HG03439 (cell line): ENCODE results near the gene RGS14.
"Not testable (repeated sequence)": the region's sequence is repeated elsewhere in the genome, so short reads cannot be mapped to it uniquely, and the experiment has no call there.

Source experiments
- ATAC-seq: cut with Tn5 transposase; IDR thresholded peaks from one replicate; pipeline ENCODE4 v1.9.1; 2021; ENCODE audit warnings: mild to moderate bottlenecking, moderate library complexity; ENCODE audit not compliant: unreplicated experiment

The RGS14 gene

DNA sequence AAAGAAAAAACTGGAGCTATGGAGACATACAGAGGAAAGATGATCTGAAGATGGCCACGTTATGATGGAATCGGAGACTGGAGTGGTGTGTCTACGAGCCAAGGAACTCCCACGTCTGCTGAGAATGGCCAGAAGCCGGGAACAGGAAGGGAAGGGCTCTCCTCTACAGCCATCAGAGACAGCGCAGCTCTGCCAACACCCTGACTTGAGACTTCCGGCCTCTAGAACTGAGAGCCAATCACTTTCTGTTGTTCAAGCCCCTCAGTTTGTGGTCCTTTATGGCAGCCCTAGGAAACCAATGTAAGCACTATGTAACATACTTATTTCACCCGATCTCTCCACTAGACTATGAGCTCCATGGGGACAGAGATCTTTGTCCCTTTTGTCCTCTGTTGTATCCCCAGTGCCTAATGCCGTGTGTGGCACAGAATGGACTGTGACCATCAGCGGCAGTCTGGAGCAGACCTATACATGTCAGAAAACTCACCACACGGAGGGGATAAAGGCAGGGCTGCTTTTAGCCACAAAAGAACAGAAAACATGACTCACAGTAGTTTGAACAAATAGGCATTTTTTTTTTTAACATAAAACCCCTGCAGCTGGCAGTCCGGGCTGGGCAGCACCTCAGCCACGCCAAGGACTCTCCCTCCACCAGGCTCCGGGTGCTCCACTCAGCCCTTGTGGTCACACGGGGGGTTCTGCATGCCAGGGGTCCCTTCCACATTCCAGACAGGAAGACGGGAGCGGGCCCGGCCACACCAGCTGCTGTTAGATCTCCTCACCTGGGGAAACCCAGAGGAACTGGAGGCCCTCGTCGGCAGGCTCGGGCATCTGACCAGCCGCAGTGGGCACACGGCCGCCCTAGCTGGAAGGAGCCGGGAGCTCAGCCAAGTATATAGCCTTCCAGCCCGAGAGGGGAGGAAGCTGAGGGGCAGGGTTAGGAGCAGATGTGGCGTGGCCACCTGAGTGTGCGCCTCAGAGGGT, 29.9 kb upstream of the RGS14 start:
- no peak for ATAC-seq

GRCh38 chr5:177328545-177329231, 29.0 kb upstream of the RGS14 start:
- no peak for ATAC-seq

DNA sequence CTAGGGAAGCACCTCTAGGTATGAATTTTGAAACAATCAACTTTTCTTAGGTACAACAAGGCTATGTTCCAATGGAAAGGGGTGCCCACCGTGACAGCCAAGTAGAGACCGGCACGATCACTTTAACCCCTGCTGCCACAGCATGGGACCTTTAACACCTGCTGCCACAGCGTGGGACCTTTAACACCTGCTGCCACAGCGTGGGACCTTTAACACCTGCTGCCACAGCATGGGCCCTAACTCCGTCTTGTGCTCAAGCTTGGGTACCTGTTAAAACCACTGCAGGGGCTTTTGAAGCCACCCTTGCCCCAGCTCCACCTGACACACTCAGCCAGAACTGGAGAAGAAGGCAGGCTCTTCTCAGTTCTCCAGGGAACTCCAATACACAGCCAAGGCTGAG, 27.8 kb upstream of the RGS14 start:
- ATAC-seq, result no peak

- ATAC-seq, result no peak
These were observed 26.5 kb upstream of the RGS14 start for GRCh38 chr5:177330991-177331842.

- ATAC-seq, result no peak
These were observed 25.5 kb upstream of the RGS14 start for GRCh38 chr5:177332031-177332895.

GRCh38 chr5:177332896-177333260, 24.8 kb upstream of the RGS14 start:
- ATAC-seq, result no peak

DNA sequence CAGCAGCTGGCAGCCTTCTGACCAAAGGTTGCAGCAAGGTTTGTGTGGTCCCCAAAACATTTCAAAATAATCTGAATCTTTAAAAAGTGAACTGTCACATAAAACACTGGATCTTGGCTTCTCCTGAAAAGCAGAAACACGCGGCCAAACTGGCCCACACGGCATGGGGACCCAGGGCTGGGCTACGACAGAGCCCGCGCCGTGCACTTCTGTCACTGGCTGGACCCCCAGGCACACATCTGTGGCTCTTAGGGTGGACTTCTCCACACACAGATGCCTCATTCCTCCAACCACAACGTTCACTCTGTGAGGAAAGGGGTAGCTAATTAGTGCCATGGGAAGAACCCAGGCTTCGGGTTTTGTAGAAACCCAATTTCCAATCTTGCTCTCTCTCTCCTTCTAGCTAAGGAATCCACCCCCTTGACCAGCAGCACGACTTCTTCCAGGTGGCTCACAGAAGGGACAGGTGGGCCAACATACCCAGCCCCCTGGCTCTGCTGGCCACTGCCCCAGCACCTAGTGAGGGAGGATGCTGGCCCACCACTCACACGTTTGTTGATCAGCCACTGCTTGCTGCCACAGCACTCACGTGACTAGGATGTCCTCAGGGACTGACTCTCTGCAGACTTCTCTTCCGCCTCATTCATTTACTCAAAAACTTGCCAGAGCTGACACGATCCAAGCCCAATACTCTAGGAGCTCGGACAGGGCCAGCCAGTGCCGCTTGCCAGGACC, 24.1 kb upstream of the RGS14 start:
- no peak for ATAC-seq

GRCh38 chr5:177334155-177334551, 23.6 kb upstream of the RGS14 start:
- ATAC-seq, result no peak

GRCh38 chr5:177334781-177335700, 22.7 kb upstream of the RGS14 start:
- ATAC-seq, result no peak

DNA sequence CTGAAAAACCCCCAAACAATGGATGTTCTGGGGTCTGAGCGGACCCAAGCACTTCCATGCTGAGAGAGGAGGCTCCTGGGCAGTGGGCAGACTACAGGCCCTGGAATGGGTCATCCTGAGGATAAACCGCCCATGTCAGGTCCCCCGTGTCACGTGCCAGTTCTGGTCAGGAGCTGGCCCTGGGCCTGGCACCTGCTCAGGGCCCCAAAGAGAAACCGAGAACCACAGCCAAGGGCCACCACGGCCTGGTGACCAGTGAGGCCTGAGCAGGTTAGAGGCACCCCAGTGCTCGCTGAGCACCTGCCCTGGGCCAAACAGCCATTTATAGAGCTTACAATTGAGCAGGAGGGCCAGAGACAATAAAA, 22.0 kb upstream of the RGS14 start:
- ATAC-seq, result no peak

DNA sequence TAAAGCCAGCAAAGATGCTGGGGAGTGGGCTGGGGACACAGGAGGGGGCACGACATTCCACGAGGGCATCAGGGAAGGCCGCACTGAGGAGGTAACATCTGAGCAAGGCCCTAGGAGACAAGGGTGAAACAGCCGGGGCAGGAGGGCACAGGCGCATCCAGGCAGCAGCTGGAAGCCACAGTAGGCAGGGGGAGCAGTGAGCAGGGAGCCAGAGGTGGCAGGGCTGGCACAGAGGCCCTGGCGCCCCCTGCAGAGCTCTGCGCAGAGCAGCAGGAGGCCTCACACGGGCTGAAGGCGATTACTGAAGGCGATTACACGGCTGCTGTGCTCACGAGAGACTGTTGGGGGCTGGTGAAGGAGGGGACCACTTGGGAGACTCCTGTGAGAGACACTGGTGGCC, 21.6 kb upstream of the RGS14 start:
- no peak for ATAC-seq

GRCh38 chr5:177336603-177337494, 20.9 kb upstream of the RGS14 start:
- ATAC-seq, result no peak

DNA sequence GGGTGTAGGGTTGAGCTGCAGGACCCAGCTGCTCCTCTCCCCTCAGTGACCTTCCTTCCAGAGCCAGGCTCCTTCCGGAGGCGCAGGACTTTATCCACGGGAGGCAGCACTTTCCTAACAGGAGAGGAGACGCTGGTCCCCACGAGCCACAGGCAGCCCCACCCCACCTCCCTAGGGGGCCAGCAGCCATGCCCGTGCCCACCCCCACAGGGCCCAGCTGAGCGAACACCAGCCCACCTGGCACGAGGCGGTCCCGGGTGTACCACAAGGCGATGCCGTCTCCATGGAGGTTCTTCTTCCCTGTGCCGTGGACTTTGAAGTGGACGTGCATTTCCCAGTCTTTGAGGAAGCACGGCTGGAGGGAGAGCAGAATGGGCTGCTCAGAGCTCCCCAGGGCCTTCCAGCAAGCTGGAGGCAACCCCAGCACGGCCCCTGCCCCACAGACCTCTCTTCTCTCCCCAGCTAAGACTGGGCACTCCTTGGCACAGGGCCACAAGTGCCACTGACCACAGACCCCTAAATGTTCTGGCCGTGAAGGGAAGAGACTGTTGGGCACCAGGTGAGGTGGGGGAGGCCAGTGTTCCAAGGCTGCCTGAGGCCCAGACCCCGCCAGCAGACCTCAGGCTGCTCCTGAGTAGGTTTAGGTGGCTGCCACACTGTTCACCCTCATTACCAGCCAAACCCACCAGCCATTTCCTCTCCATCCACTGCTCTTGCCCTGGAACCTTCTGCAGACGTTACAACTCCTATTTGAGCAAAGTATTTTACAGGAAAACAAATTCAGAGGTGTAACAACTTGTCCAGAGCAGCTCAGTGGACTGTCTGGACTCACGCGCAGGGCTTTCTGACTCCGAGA, 19.2 kb upstream of the RGS14 start:
- no peak for ATAC-seq

DNA sequence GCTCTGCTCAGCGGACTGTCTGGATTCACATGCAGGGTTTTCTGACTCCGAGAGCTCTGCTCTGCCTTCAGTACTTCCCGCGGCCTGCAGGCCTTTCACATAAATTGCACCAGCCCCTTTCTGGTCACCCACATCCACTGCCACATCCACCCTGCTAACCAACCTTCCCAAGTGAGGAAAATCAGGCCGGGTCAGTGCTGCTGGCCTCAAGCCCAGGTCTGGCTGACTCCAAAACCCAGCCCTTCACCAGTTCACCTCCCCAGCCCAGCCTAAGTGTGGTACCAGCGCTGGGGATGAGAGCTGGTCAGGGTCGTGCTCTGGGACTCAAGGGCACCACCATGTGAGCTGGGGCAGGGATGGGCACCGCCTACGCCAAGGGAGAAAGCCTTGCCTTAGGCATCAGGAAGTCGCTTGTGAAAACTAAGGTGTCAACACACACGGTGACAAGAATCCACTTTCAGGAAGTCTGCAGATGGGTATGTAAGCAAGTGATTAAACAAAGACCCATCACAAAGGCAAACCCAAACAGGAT, 18.6 kb upstream of the RGS14 start:
- ATAC-seq, result no peak

- not testable (repeated sequence) for ATAC-seq
These were observed 14.7 kb upstream of the RGS14 start for GRCh38 chr5:177343000-177343399.

- ATAC-seq, result no peak
These were observed 13.9 kb upstream of the RGS14 start for GRCh38 chr5:177343777-177344176.
